C4-2B (cell line): Measurements from ENCODE around the gene CECR2.

Experiments used
- ZFX ChIP-seq: fragments of 450-650 bp; IDR thresholded peaks from 2 replicates; pipeline ENCODE4 v1.6.1; 2017
- TF ChIP-seq, protein P1 (sequence below): fragments of 450-650 bp; conservative IDR thresholded peaks from 2 replicates; pipeline ENCODE4 v1.5.1; 2017; ENCODE audit warnings: mild to moderate bottlenecking

- TF ChIP-seq, protein P1, sequence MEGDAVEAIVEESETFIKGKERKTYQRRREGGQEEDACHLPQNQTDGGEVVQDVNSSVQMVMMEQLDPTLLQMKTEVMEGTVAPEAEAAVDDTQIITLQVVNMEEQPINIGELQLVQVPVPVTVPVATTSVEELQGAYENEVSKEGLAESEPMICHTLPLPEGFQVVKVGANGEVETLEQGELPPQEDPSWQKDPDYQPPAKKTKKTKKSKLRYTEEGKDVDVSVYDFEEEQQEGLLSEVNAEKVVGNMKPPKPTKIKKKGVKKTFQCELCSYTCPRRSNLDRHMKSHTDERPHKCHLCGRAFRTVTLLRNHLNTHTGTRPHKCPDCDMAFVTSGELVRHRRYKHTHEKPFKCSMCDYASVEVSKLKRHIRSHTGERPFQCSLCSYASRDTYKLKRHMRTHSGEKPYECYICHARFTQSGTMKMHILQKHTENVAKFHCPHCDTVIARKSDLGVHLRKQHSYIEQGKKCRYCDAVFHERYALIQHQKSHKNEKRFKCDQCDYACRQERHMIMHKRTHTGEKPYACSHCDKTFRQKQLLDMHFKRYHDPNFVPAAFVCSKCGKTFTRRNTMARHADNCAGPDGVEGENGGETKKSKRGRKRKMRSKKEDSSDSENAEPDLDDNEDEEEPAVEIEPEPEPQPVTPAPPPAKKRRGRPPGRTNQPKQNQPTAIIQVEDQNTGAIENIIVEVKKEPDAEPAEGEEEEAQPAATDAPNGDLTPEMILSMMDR = no peak
- no peak for TF ChIP-seq ZFX
Observed at GRCh38 chr22:17492247-17492646, 123.0 kb downstream of the CECR2 start.
